ENCODE measurements around the gene MAP3K21.

DNA sequence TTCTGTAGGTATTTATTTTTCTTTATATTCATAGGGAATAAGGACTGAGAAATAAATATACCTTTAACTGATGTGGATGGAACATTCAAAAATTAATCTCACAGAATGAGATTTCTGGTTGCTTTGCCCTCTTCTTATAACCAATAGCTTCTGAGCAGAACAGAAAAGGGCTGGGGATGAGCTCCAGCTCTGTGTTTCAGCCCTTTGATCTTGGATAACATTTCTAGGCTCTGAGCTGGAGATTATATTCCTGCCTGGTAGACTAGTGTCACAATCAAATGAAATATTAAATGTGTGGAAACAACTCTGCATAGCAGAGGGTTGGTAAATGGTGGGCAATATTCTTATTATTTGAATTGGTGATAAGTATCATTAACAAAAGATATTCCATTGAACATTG, 14.6 kb downstream of the MAP3K21 start:
- TF ChIP-seq, protein P1, sequence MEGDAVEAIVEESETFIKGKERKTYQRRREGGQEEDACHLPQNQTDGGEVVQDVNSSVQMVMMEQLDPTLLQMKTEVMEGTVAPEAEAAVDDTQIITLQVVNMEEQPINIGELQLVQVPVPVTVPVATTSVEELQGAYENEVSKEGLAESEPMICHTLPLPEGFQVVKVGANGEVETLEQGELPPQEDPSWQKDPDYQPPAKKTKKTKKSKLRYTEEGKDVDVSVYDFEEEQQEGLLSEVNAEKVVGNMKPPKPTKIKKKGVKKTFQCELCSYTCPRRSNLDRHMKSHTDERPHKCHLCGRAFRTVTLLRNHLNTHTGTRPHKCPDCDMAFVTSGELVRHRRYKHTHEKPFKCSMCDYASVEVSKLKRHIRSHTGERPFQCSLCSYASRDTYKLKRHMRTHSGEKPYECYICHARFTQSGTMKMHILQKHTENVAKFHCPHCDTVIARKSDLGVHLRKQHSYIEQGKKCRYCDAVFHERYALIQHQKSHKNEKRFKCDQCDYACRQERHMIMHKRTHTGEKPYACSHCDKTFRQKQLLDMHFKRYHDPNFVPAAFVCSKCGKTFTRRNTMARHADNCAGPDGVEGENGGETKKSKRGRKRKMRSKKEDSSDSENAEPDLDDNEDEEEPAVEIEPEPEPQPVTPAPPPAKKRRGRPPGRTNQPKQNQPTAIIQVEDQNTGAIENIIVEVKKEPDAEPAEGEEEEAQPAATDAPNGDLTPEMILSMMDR (IDR thresholded peaks at IDR 0.05; ENCODE audit: poor library complexity, severe bottlenecking), result no peak
- TF ChIP-seq EZH2 (IDR thresholded peaks at IDR 0.05; ENCODE audit: borderline replicate concordance, insufficient read depth, low read length, poor library complexity, severe bottlenecking), result no peak

All from neural cell (in vitro differentiated cells).